H9 (cell line): Measurements from ENCODE around the gene CHST5. TPM values are rescaled to one million over a fixed set of nuclear protein-coding genes. Genes with fewer than 3 reads are reported as not detected.

Experiments used
- DNase-seq: peaks from one replicate; pipeline ENCODE4 v3.0.0-alpha.2; 2017
- H2AFZ ChIP-seq: one replicate; pipeline ENCODE4 v1.6.1; 2013; ENCODE audit warnings: mild to moderate bottlenecking, low read length, control low read depth, moderate library complexity
- H2AK5ac ChIP-seq: 2 replicates; pipeline ENCODE4 v1.6.1; 2013; ENCODE audit warnings: low read length, control low read depth, mixed read lengths; ENCODE audit not compliant: insufficient read length
- H2BK120ac ChIP-seq: one replicate; pipeline ENCODE4 v1.6.1; 2013; ENCODE audit warnings: low read depth, mild to moderate bottlenecking, low read length, control low read depth, inconsistent platforms; ENCODE audit not compliant: poor library complexity, severe bottlenecking
- H2BK12ac ChIP-seq: 2 replicates; pipeline ENCODE4 v1.6.1; 2013; ENCODE audit warnings: low read length, control low read depth, mixed read lengths, low read depth; ENCODE audit not compliant: insufficient read length
- H2BK15ac ChIP-seq: 2 replicates; pipeline ENCODE4 v1.6.1; 2013; ENCODE audit warnings: low read depth, low read length, control low read depth
- H2BK20ac ChIP-seq: one replicate; pipeline ENCODE4 v1.6.1; 2013; ENCODE audit warnings: low read depth, mild to moderate bottlenecking, low read length, control low read depth, inconsistent platforms; ENCODE audit not compliant: poor library complexity, severe bottlenecking
- H2BK5ac ChIP-seq: 2 replicates; pipeline ENCODE4 v1.6.1; 2013; ENCODE audit warnings: low read length, control low read depth, mixed read lengths; ENCODE audit not compliant: insufficient read length
- H3K14ac ChIP-seq: 2 replicates; pipeline ENCODE4 v1.6.1; 2013; ENCODE audit warnings: low read length, control low read depth; ENCODE audit not compliant: insufficient read depth
- H3K18ac ChIP-seq: 2 replicates; pipeline ENCODE4 v1.6.1; 2013; ENCODE audit warnings: low read depth, mild to moderate bottlenecking, mixed read lengths, low read length, control low read depth; ENCODE audit not compliant: insufficient read length
- H3K23ac ChIP-seq: 2 replicates; pipeline ENCODE4 v1.6.1; 2013; ENCODE audit warnings: low read length, control low read depth, mixed read lengths, low read depth; ENCODE audit not compliant: insufficient read length
- H3K23me2 ChIP-seq: 2 replicates; pipeline ENCODE4 v1.6.1; 2013; ENCODE audit warnings: low read depth, mild to moderate bottlenecking, mixed read lengths, low read length, control low read depth; ENCODE audit not compliant: insufficient read length, poor library complexity, severe bottlenecking
- H3K27ac ChIP-seq: 2 replicates; pipeline ENCODE4 v1.5.1; 2013; ENCODE audit warnings: low read length, control low read depth, mixed read lengths, low read depth; ENCODE audit not compliant: insufficient read length
- H3K27me3 ChIP-seq: 2 replicates; pipeline ENCODE4 v1.6.1; 2013; ENCODE audit warnings: low read length, control low read depth, inconsistent platforms; ENCODE audit not compliant: insufficient read depth
- H3K4ac ChIP-seq: 2 replicates; pipeline ENCODE4 v1.6.1; 2013; ENCODE audit warnings: low read depth, mild to moderate bottlenecking, control low read depth, inconsistent platforms, low read length, moderate library complexity
- H3K4me1 ChIP-seq: 2 replicates; pipeline ENCODE4 v1.6.1; 2013; ENCODE audit warnings: low read length, control low read depth, inconsistent platforms; ENCODE audit not compliant: insufficient read depth
- H3K4me2 ChIP-seq: 2 replicates; pipeline ENCODE4 v1.6.1; 2013; ENCODE audit warnings: low read length, control low read depth, mixed read lengths; ENCODE audit not compliant: insufficient read length, insufficient read depth
- H3K56ac ChIP-seq: 2 replicates; pipeline ENCODE4 v1.6.1; 2013; ENCODE audit warnings: low read depth, mild to moderate bottlenecking, mixed read lengths, low read length, control low read depth; ENCODE audit not compliant: insufficient read length
- H3K79me1 ChIP-seq: 2 replicates; pipeline ENCODE4 v1.6.1; 2013; ENCODE audit warnings: low read depth, mild to moderate bottlenecking, moderate library complexity, low read length, control low read depth, inconsistent platforms; ENCODE audit not compliant: insufficient read depth, poor library complexity, severe bottlenecking
- H3K79me2 ChIP-seq: 2 replicates; pipeline ENCODE4 v1.6.1; 2013; ENCODE audit warnings: low read length, control low read depth, inconsistent platforms; ENCODE audit not compliant: insufficient read depth
- H3K9ac ChIP-seq: 2 replicates; pipeline ENCODE4 v1.6.1; 2013; ENCODE audit warnings: low read length, control low read depth, mixed read lengths; ENCODE audit not compliant: insufficient read length; ENCODE audit errors: extremely low read depth
- H3K9me3 ChIP-seq: one replicate; pipeline ENCODE4 v1.6.1; 2013; ENCODE audit warnings: low read depth, low read length, inconsistent platforms; ENCODE audit not compliant: control insufficient read depth
- H3T11ph ChIP-seq: one replicate; pipeline ENCODE4 v1.6.1; 2013; ENCODE audit warnings: mild to moderate bottlenecking, low read length, control low read depth, inconsistent platforms
- H4K20me1 ChIP-seq: one replicate; pipeline ENCODE4 v1.6.1; 2013; ENCODE audit not compliant: control insufficient read depth, insufficient read length, insufficient read depth
- H4K5ac ChIP-seq: 2 replicates; pipeline ENCODE4 v1.6.1; 2013; ENCODE audit warnings: low read depth, mild to moderate bottlenecking, mixed read lengths, low read length, control low read depth; ENCODE audit not compliant: insufficient read length
- H4K8ac ChIP-seq: replicated peaks from 2 replicates; pipeline ENCODE4 v1.6.1; 2013; ENCODE audit warnings: low read length, control low read depth, mixed read lengths, low read depth; ENCODE audit not compliant: insufficient read length
- H4K91ac ChIP-seq: 2 replicates; pipeline ENCODE4 v1.6.1; 2013; ENCODE audit warnings: low read depth, mild to moderate bottlenecking, moderate library complexity, mixed read lengths, low read length, control low read depth; ENCODE audit not compliant: insufficient read length
- H3K27ac Mint-ChIP-seq, 3 experiments: 2 replicates in 2 of 3; 3 replicates in 1 of 3; pipeline ENCODE4 v1.8.0; 2020 to 2021; ENCODE audit warnings: mixed read lengths in 3 of 3, mild to moderate bottlenecking in 1 of 3, moderate library complexity in 1 of 3
- H3K27me3 Mint-ChIP-seq: 2 replicates; pipeline ENCODE4 v1.8.0; 2021; ENCODE audit warnings: low read depth, mild to moderate bottlenecking, moderate library complexity, mixed read lengths
- H3K36me3 Mint-ChIP-seq, 3 experiments: 2 replicates in 2 of 3; 3 replicates in 1 of 3; pipeline ENCODE4 v1.8.0; 2020 to 2021; ENCODE audit warnings: low read depth in 3 of 3, mixed read lengths in 3 of 3; ENCODE audit not compliant: insufficient read depth in 1 of 3
- H3K4me1 Mint-ChIP-seq, 2 experiments: 2 replicates each; pipeline ENCODE4 v1.8.0; 2020; ENCODE audit warnings: mixed read lengths in 2 of 2
- H3K4me3 Mint-ChIP-seq, 2 experiments: 2 replicates in 1 of 2; 3 replicates in 1 of 2; pipeline ENCODE4 v1.8.0; 2020 to 2021; ENCODE audit warnings: mild to moderate bottlenecking in 2 of 2, mixed read lengths in 2 of 2, moderate library complexity in 1 of 2
- H3K9me3 Mint-ChIP-seq, 2 experiments: 2 replicates in 1 of 2; 3 replicates in 1 of 2; pipeline ENCODE4 v1.8.0; 2020; ENCODE audit warnings: mild to moderate bottlenecking in 2 of 2, mixed read lengths in 2 of 2, moderate library complexity in 1 of 2
- CTCF ChIP-seq: fragments of 200-600 bp; sonication (generic); conservative IDR thresholded peaks from 3 replicates; pipeline ENCODE4 v1.8.0; 2021; ENCODE audit warnings: antibody characterized with exemption, mild to moderate bottlenecking
- WGBS: extraction: QIAGEN DNeasy Blood & Tissue Kit; methylation state at CpG from one replicate; pipeline ENCODE4 v1.1.7; 2013; ENCODE audit warnings: missing lambda C conversion rate, low lambda C conversion rate, mixed read lengths; ENCODE audit not compliant: insufficient read length; ENCODE audit errors: extremely low coverage; 5-methylcytosine and 5-hydroxymethylcytosine counted together
- total RNA-seq: library from RNA; stranded (reverse); gene quantifications from 2 replicates; pipeline ENCODE4 v1.2.1, GENCODE V29; 2021

Gene CHST5
- total RNA-seq, 1 experiment from 2014 or later, result not detected

DNA sequence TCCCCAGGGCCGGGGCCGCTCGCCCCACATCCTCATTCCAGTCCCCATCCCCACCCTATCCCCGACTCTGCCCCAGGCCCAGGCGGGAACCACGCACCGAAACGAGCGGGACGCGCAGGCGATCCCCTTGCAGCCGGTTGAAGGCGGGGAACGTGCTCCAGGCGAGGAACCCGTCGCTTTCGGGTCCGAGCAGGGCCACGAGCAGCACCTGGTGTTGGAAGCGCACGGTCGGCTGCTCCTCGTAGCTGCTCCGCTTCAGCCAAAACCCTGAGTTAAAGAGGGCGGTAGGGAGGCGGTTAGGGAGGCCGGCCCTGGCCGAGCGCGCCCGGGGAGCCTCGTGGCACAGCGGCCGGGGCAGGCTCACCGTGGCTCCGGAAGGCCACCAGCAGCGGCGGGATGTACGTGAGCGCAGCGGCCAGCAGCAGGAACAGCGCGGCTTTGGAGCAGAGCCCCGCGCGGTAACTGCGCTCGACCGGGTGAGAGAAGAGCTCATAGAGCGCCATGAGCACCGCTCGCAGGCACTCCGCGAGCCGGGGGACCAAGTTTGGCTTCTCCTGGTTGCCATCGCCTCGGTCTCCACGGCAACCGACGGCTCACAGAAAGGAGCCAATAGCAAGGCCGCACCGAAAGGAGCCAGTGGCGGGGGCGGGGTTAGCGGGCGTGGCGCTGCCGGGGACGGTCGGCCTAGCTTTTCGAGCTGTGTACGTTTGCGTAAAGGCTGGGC lies 20.0 kb upstream of the CHST5 start, which contains the start of gene TMEM231:
TSS of gene TMEM231 (minus strand) at position 546 of the 724 bp plus-strand sequence. CDS start at position 503, 43 bp downstream.
- DNase-seq, result peak; percentile 96
- Histone ChIP-seq H4K8ac (no peak within 1 kb of the TSS), H3K4ac (no peak within 1 kb of the TSS), H3K79me2 (no peaks in the 10 kb centered on the region), H3T11ph (no peak within 1 kb of the TSS), H2BK15ac (no peak within 1 kb of the TSS), H2BK12ac (no peak within 1 kb of the TSS), H4K91ac (no peak within 1 kb of the TSS), H3K23ac (no peak within 1 kb of the TSS), H3K23me2 (peaks cover 8% of the 10 kb centered on the region), H4K20me1 (no peaks in the 10 kb centered on the region), H2AFZ (no peak within 1 kb of the TSS), H2BK120ac (no peak within 1 kb of the TSS), H3K4me1 (peaks cover 4% of the 10 kb centered on the region; the same call in 1 of the 2 replicates), H3K27ac (no peak within 1 kb of the TSS), H3K9me3 (no peaks in the 10 kb centered on the region), H3K79me1 (no peaks in the 10 kb centered on the region), H3K27me3 (no peaks in the 10 kb centered on the region), H3K18ac (peak within 1 kb of the TSS; percentile 71), H4K5ac (no peak within 1 kb of the TSS), H3K56ac (no peak within 1 kb of the TSS), H3K4me2 (peak within 1 kb of the TSS; percentile 83), H3K9ac (peak within 1 kb of the TSS; percentile 29), H2BK20ac (no peak within 1 kb of the TSS), H2AK5ac (no peak within 1 kb of the TSS), H2BK5ac (no peak within 1 kb of the TSS), H3K14ac (peak within 1 kb of the TSS; percentile 80)
- H3K36me3 Mint-ChIP-seq, result no peaks in the 10 kb centered on the region
- no CpG with 5 or more reads among the region's 75 CpGs for WGBS
- no peak for TF ChIP-seq CTCF
- peaks cover 22 to 30% of the 10 kb centered on the region in 2 experiments for H3K4me1 Mint-ChIP-seq
- H3K27me3 Mint-ChIP-seq, result peaks cover 4% of the 10 kb centered on the region
- H3K27ac Mint-ChIP-seq, result peak within 1 kb of the TSS; percentile 97 to 98 (median 98)
- H3K9me3 Mint-ChIP-seq, result no peaks in the 10 kb centered on the region
- peak within 1 kb of the TSS; percentile 94 to 99 for H3K4me3 Mint-ChIP-seq
